Gastroesophageal sphincter (tissue), 4 donors: Measurements from ENCODE around the gene ERG28. TPM values are rescaled to one million over a fixed set of nuclear protein-coding genes. Genes with fewer than 3 reads are reported as not detected.

Experiments
- ATAC-seq: fragments of 150-250 bp; one replicate; pipeline ENCODE4 v1.9.1; 2016; ENCODE audit warnings: mild to moderate bottlenecking, moderate library complexity
- H3K27ac ChIP-seq, 4 donors: fragments of 200-600 bp; sonication (generic) in 3 of 4; 1 replicate in 3 of 4; 2 replicates in 1 of 4; pipeline ENCODE4 v1.5.1; 2016 to 2019
- H3K27me3 ChIP-seq: fragments of 200-600 bp; sonication (generic); one replicate; pipeline ENCODE4 v1.5.1; 2019
- H3K36me3 ChIP-seq, 2 donors: fragments of 200-600 bp; sonication (generic); one replicate each; pipeline ENCODE4 v1.5.1; 2019; ENCODE audit warnings: control low read depth in 1 of 2
- H3K4me1 ChIP-seq, 3 donors: fragments of 200-600 bp; sonication (generic); 1 replicate in 2 of 3; 2 replicates in 1 of 3; pipeline ENCODE4 v1.5.1; 2016 to 2019; ENCODE audit warnings: control low read depth in 2 of 3
- H3K4me3 ChIP-seq, 2 donors: fragments of 200-600 bp; sonication (generic); one replicate each; pipeline ENCODE4 v1.5.1; 2019; ENCODE audit warnings: mild to moderate bottlenecking in 1 of 2, moderate library complexity in 1 of 2
- H3K9me3 ChIP-seq, 3 donors: fragments of 200-600 bp; sonication (generic); one replicate each; pipeline ENCODE4 v1.5.1; 2017 to 2019; ENCODE audit warnings: control low read depth in 2 of 3
- CTCF ChIP-seq, 4 experiments: fragments of 200-600 bp in 2 of 4; fragments of 450-650 bp in 2 of 4; sonication (generic) in 1 of 4; IDR thresholded peaks; one replicate each; pipeline ENCODE4 v1.5.1; 2017 to 2019; ENCODE audit warnings: antibody characterized with exemption in 4 of 4, mild to moderate bottlenecking in 2 of 4, moderate library complexity in 2 of 4
- EP300 ChIP-seq: sonication (generic); formaldehyde crosslinking; IDR thresholded peaks from one replicate; pipeline ENCODE4 v1.6.1; 2017; ENCODE audit warnings: antibody characterized with exemption, mild to moderate bottlenecking
- POLR2A ChIP-seq, 2 donors: fragments of 450-650 bp; IDR thresholded peaks; one replicate each; pipeline ENCODE4 v1.6.1; 2017; ENCODE audit warnings: antibody characterized with exemption in 2 of 2, mild to moderate bottlenecking in 2 of 2, moderate library complexity in 1 of 2
- POLR2AphosphoS5 ChIP-seq: sonication (generic); formaldehyde crosslinking; IDR thresholded peaks from one replicate; pipeline ENCODE4 v1.6.1; 2017; ENCODE audit warnings: antibody characterized with exemption
- WGBS, 2 donors: methylation state at CpG; one replicate each; pipeline ENCODE4 v1.1.5; 2018; ENCODE audit warnings: low coverage in 1 of 2; 5-methylcytosine and 5-hydroxymethylcytosine counted together
- total RNA-seq, 4 donors: library from RNA; depleted of rRNA; stranded (reverse); fragments of >200 nt; gene quantifications; one replicate each; pipeline ENCODE4 v1.1.0, GENCODE V29; 2016

ERG28 gene
- 10 to 100 TPM in 1 of 4 donors, 1 to 10 TPM in 3; 6.2 to 13.4 (median 7.0) TPM for total RNA-seq

- Histone ChIP-seq H3K36me3 (peaks cover 0 to 20% of the 10 kb centered on the region in 2 donors), H3K4me1 (peaks cover 0 to 36% (median 8%) of the 10 kb centered on the region in 3 donors), H3K4me3 (peak within 1 kb of the TSS; percentile 88 to 91), H3K27ac (peak within 1 kb of the TSS; percentile 56 to 91 (median 90)), H3K9me3 (no peaks in the 10 kb centered on the region), H3K27me3 (no peaks in the 10 kb centered on the region)
- ATAC-seq, result peak; percentile 98
- 1 to 3% methylated on average over 6 to 25 of the region's 60 CpGs for WGBS, 2 donors
- TF ChIP-seq EP300, result no peak
- peak; percentile 36 to 39 for TF ChIP-seq POLR2A (IDR thresholded peaks at IDR 0.05)
- TF ChIP-seq CTCF (IDR thresholded peaks at IDR 0.05), result peak in 1 of 4 experiments; percentile 4
- TF ChIP-seq POLR2AphosphoS5, result peak; percentile 54
Observed at GRCh38 chr14:75660630-75661498, at the start of gene ERG28, which contains the start of gene TTLL5. TSS of gene ERG28 (minus strand) at chr14:75660876. CDS start at chr14:75657502, 3,374 bp downstream. TSS of gene TTLL5 (plus strand) at chr14:75661246. CDS start at chr14:75663150, 1,904 bp downstream.

- ATAC-seq, result peak; percentile 68
- 24 to 38% methylated on average over 6 to 8 of the region's 10 CpGs for WGBS, 2 donors
- Histone ChIP-seq H3K4me1 (peaks cover 2 to 24% (median 9%) of the 10 kb centered on the region in 3 donors), H3K9me3 (no peaks in the 10 kb centered on the region), H3K36me3 (peaks cover 0 to 16% of the 10 kb centered on the region in 2 donors), H3K27ac (no peak overlapping the region), H3K4me3 (no peak overlapping the region), H3K27me3 (no peaks in the 10 kb centered on the region)
- TF ChIP-seq POLR2AphosphoS5 (no peak), CTCF (IDR thresholded peaks at IDR 0.05) (peak; percentile 64 to 80 (median 76))
Observed at GRCh38 chr14:75709207-75709812, 48.6 kb upstream of the ERG28 start.

GRCh38 chr14:75705014-75705413 is 44.3 kb upstream of the ERG28 start:
- Histone ChIP-seq H3K36me3 (peaks cover 0 to 31% of the 10 kb centered on the region in 2 donors), H3K27ac (no peak overlapping the region), H3K4me3 (no peak overlapping the region), H3K9me3 (no peaks in the 10 kb centered on the region), H3K4me1 (peaks cover 7 to 26% (median 8%) of the 10 kb centered on the region in 3 donors), H3K27me3 (no peaks in the 10 kb centered on the region)
- ATAC-seq, result no peak
- TF ChIP-seq CTCF (IDR thresholded peaks at IDR 0.05), result no peak
- 95 to 100% methylated on average over 3 of the region's 3 CpGs for WGBS, 2 donors

GRCh38 chr14:75703467-75703866 is 42.8 kb upstream of the ERG28 start:
- no peaks in the 10 kb centered on the region for H3K27me3 ChIP-seq
- peak overlapping the region in 3 of 4 donors; percentile 40 to 73 (median 53) for H3K27ac ChIP-seq
- no peak overlapping the region for H3K4me3 ChIP-seq
- no peak for TF ChIP-seq POLR2AphosphoS5
- no peak for TF ChIP-seq EP300
- no peak for TF ChIP-seq POLR2A (IDR thresholded peaks at IDR 0.05)
- no peak for TF ChIP-seq CTCF (IDR thresholded peaks at IDR 0.05)
- no peak for ATAC-seq
- 44 to 67% methylated on average over 1 of the region's 1 CpG for WGBS, 2 donors
- no peaks in the 10 kb centered on the region for H3K9me3 ChIP-seq
- peaks cover 7 to 22% (median 8%) of the 10 kb centered on the region in 3 donors for H3K4me1 ChIP-seq
- peaks cover 0 to 39% of the 10 kb centered on the region in 2 donors for H3K36me3 ChIP-seq
